ENCODE measurements around the gene AFAP1.
A peak's percentile ranks its signal among the peaks of the same experiment; 100 is the strongest.

AFAP1 gene

DNA sequence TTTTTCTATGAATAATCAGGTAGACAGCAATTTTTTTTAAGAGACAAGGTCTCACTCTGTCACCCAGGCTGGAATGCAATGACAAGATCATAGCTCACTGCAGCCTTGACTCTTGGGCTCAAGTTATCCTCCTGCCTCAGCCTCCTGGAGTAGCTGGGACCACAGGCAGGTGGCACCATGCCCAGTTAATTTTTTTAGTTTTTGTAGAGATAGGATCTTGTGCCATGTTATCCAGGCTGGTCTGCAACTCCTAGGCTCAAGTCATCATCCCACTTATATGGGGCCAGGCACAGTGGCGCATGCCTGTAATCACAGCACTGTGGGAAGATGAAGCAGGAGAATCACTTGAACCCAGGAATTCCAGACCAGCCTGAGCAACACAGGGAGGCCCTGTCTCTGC is 26.8 kb downstream of the AFAP1 start:
- DNase-seq = no peak

DNA sequence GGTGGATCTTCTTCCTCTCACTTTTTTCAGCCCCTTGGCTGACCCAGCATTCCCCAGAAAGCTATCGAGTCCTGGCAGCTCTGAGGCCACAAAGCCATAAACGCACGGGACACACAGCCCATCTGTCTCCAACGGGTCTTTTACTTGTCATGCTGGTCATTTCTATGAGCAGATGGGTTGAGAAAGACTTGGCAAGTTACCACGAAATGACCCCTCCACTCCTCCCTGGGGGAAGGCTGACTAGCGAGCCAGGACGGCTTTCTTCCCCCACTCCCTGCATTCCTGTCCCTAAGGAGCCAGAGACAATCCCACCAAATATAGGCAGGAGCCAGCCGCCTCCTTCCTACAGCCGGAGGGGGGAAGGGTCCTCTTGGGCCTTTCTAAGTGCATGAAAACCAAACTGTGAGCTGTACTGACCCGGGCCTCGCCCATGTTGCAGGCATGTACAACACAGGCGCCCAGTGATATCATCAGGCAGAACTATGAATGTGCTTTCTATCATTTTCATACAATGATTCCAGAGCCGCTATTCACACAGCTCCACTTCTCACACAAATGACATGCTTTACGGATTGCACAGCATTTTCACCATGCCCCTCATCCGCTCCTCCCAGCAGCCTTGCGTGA is 28.6 kb downstream of the AFAP1 start:
- DNase-seq = peak; percentile 99

GRCh38 chr4:7910263-7910896 is 29.3 kb downstream of the AFAP1 start:
- DNase-seq = peak; percentile 57

DNA sequence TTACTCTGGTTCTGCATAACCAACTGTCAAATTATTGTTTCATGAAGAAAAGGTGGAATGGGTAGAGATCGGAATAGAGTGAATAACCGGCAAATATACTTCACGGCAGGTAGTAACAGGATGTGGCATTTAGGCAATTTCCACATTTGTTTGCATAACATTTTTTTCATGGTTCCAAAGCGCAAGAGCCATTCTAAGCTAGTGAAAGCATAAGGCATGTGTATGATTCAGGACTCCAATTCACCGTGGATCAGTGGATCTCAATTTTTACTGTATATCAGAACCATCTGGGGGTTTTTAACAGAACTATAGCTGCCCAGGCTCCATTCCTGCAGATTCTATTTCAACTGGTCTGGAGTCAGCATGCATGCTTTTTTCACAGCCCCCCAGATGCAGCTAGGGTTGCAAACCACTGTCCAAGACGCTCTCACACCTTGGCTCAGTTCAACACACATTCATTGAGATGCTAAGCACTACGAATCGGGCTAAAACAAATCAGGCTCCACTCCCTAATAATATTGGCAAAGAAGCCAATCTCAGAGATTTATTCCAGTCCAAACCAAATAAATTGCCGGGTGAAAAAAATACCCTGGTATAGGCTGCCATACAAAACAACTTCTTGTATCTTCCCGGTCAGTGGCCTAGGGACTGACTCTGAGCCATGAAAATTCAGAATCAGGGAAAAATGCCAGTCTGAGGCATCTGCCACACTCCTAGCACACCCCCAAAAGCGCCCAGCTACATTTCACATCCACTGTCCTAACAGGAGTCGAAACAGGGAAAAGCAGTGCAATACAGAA is 30.0 kb downstream of the AFAP1 start:
- DNase-seq = no peak

DNA sequence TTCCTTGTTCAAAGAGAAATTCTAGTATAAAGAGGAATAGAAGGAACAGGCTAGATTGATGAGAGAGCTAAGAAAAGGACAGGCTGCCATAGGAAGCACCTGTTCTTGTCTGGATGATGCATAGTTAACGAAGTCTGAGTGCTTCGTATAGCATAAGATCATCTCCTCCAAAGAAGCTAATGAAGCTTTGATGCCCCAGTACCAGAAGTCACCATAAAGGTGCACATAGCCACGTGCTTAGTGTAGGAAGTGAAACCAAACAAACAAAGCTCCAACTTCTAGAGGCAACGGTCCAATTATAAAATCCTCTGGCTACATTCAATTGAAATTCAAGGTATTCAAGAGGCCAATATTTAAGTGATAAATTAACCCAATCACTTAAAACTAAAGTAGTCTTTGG is 31.0 kb downstream of the AFAP1 start:
- no peak for DNase-seq

- DNase-seq = no peak
These were observed 32.5 kb downstream of the AFAP1 start for GRCh38 chr4:7907142-7907541.

GRCh38 chr4:7906171-7906701 is 33.4 kb downstream of the AFAP1 start:
- peak; percentile 40 for DNase-seq

- peak; percentile 94 for DNase-seq
These were observed 34.4 kb downstream of the AFAP1 start for GRCh38 chr4:7904952-7905915.

DNA sequence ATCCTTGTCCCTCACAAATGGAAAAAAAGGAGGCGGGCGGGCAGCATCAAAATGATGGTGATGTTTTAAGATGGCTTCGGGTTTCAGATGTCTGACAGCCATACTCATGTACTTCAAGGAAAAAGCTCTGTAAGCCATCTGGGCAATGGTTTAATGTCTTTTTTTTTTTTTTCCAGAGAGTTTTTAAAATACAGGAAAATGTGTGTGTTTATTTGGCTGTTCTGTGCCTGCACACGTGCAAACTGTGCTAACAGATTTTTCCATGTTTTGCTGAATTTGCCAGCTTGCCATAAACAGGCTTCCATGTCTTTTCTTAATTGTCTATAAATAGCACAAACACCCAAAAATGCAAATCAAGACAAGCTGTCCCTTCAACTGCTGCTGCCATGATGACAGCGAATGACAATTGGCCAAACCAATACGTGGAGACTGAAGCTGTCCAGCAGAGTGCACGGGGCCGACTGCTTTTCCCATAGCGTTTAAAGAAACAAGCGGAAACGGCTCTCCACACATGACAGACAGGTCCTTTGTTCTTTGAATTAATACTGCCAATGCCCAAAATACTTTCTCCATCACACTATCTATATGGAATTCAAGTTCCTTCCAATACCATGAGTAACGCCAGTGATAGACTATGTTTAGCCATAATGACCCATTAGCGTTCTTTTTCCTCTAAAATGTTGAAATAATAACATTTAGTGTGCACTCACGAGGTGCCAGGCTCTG is 35.7 kb downstream of the AFAP1 start:
- peak; percentile 93 for DNase-seq

- DNase-seq = no peak
These were observed 36.8 kb downstream of the AFAP1 start for GRCh38 chr4:7902826-7903225.

GRCh38 chr4:7902101-7902553 is 37.5 kb downstream of the AFAP1 start:
- DNase-seq = no peak

DNA sequence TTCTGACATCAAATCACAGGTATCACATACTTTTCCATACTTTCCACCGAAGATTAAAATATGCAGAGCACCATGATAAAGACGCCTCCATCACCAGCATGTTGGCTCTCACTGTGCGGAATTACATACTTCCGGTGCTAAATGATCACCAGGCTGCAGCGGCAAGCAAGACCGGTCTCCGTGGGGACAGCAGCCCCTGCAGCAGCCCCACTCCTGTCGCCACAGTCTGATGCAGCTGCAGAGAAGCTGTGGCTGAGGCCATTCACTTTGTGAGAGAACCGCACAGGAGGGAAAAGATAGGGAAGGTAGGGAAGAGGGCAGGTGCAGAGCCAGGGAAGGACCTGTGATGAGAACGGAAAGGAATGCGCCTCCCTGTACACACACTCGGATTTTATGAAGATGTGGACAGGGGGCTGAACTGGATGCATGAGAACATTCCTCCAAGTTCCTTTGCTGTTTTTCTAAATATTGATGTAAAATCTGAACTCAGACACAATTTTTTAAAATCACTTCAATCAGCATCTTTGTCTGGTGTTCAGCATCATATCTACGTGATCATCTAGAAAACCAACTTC is 38.3 kb downstream of the AFAP1 start:
- DNase-seq = no peak

DNA sequence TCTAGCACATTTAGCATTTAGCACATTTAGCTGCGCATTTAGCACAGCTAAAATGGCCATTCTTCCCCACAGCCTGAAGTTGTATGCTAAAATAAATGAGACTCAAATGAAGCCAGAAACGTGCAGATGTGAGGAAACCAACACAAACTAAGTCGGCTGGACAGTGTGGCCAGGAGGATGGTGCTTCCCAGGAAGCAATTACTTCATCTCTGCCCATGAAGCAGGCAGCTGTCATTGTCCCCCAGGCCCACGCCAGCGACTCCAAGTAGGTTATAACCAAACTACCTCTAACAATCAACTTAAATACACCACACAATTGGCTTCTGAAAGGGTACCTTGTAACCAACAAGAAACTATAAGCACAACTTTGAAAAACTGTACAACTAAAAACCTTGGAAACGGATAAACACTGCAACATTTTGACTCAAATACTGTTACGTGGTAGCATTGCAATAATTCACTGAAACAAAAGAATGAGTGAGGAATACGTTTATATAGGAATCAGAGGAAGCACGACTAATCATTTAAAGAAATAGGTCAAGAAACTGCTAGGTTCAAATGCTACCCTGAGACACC is 39.2 kb downstream of the AFAP1 start:
- DNase-seq = no peak

DNA sequence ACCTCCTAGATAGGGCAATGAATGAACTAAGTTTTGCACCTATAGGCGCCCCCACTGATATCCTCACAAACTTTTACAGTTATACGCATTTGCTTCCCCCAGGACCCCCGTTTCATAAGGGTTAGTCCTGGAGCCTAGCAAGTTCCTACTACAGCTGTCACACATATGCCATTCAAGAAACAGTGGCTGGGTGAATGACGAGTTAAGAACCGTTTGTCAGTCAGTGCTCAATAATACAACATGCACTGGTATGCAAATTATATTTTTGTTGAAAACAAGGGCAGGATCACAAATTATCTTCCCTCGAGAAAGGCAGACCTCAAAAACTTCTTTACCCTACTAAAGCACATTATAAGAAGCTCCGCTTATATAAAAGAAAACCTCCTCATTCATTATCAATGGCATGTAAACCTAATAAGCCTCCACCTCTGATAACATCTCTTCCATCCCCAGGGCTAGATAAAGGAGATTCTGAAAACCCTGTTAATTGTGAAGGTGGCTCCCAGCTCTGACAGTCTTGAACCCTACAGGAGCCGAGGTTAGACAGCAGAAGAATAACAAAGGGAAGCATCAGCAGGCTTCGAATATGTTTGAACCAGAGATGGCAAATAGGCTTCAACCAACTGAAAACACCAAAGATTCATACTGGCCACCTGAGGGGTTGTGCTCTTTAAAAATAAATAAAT is 40.3 kb downstream of the AFAP1 start:
- no peak for DNase-seq

- no peak for DNase-seq
These were observed 41.3 kb downstream of the AFAP1 start for GRCh38 chr4:7898385-7898784.

DNA sequence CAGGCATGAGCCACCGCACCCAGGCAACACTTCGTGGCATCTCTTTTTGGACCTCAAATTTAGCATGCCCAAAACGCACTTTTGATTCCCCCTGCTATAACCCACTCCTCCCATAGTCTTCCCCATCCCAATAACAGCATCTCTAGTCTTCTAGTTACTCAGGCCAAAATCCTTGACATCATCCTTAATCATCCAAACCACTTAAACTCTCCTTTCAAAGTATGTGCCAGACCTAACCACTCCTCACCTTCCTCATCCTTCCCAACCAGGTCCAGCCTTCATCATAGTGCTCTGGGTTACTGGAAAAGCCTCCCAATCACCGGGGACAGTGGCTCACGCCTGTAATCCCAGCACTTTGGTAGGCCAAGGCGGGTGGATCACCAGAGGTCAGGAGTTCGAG is 41.9 kb downstream of the AFAP1 start:
- DNase-seq = no peak

DNA sequence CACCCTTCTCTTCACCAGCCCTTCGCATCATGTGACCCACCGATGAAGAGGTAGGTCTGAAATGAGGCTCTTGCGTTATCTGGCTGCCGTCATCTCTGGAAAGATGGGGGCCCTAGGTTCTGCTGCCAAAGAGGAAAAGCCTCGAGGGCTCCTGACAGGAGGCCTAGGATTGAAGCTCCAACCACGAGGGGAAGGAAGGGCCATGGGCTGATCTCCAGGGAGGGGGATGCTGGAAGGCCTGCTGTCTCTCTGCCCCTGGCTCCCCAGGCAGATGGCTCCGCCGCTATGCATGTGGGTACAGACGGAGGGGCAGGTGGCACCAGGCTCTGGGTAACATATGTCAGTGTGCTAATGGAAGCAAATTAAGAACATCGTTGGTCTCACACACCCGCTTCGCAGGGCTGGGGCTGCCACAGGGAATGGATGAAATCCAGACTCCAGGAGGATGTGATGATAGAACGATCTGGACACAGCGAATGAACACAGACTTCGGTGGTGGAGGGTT is 44.9 kb downstream of the AFAP1 start:
- no peak for DNase-seq

DNA sequence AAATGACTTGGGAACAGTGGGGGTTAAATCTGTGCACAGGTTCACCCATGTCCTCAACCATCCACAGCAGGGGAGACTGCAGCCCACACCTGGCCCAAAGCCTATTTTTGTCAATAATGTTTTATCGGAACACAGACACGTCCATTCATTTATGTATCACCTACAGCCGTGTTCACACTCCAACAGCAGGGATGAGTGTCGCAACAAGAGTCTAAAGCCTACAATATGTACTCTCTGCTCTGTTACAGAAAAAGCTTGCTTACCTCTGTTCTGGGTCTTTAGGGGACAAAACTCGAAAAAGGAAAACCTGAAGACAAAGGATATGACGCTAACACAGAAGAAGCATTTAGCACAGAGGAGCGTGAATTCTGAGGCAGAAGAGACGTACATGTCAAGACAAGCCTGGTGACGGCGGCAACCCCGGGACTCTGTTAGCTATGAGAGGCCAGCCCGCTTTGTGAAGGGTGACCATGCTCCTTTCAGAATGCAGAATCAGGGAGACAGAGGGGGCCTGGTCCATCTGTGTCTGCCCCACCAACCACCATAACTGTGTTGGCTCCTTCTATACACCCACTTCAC is 45.5 kb downstream of the AFAP1 start:
- DNase-seq = no peak

DNA sequence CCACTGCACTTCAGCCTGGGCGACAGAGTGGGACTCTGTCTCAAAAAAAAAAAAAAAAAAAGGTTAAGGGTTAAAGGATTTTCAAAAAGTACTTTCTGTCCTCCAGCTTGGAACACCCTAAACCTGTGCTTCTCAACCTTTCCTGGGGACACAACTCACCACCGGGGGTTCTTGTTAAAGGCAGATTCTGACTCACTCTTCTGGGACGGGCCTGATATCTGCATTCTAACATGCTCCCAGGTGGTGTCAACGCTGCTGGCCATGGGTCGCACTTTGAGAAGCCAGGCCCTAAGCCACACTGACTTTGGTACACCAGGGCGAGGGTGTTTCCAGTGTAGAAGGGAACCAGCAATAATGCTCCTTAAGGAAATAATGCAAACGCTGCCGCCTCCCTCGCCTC is 46.1 kb downstream of the AFAP1 start:
- DNase-seq = no peak
